K562 (cell line): ENCODE measurements around the gene GLUL. TPM values are rescaled to one million over a fixed set of nuclear protein-coding genes. Genes with fewer than 3 reads are reported as not detected.

Experiments
- ATAC-seq: fragments of 200-7000 bp; cut with Tn5 transposase; 3 replicates; pipeline ENCODE4 v1.9.1; 2020; ENCODE audit warnings: moderate library complexity
- BruUV-seq: library from RNA; stranded (reverse); fragments of 400-500 nt; replicated peaks from 2 replicates; lab custom pipeline; 2021; lab: Mats Ljungman, UMichigan
- CTCF ChIA-PET: fragments of 300-600 bp; formaldehyde crosslinking; extraction: SDS; loops from one replicate; lab custom pipeline; 2021; ENCODE audit warnings: low intra/inter-chr PET ratio; lab: Yijun Ruan, JAX
- POLR2A ChIA-PET: fragments of 300-600, 350-650 bp; sonication (Branson Sonifier 250); formaldehyde crosslinking; extraction: SDS; loops from one replicate; lab custom pipeline; 2021; ENCODE audit warnings: antibody characterized with exemption, inconsistent platforms; lab: Yijun Ruan, JAX
- DNase-seq, 4 experiments: peaks; one replicate each; pipeline versions ENCODE4 v3.0.0 to v3.0.0-alpha.2; 2011 to 2018; ENCODE audit warnings: low spot score in 3 of 4, mixed read lengths in 3 of 4; ENCODE audit errors: extremely low read depth in 1 of 4
- FAIRE-seq: peaks from 2 replicates; lab custom pipeline; 2011; peaks lifted over from hg19 to GRCh38; lab: Jason Lieb, UNC
- H2AFZ ChIP-seq: 2 replicates; pipeline ENCODE4 v1.6.0; 2011; ENCODE audit warnings: low read depth, low read length, control low read depth, inconsistent platforms
- H3K27ac ChIP-seq: fragments of 200-600 bp; 3 replicates; pipeline ENCODE4 v1.8.0; 2011; ENCODE audit warnings: low read depth, mild to moderate bottlenecking, control low read depth, inconsistent platforms, low read length, moderate library complexity, mixed read lengths; ENCODE audit errors: extremely low read depth
- H3K27me3 ChIP-seq, 2 experiments: fragments of 300-600 bp in 1 of 2; 2 replicates in 1 of 2; 3 replicates in 1 of 2; pipeline versions ENCODE4 v1.6.0 to v1.8.0; 2011; ENCODE audit warnings: inconsistent platforms in 2 of 2, low read length in 2 of 2, mild to moderate bottlenecking in 1 of 2, mixed read lengths in 1 of 2, moderate library complexity in 1 of 2; ENCODE audit not compliant: control insufficient read depth in 2 of 2, insufficient read depth in 2 of 2
- H3K36me3 ChIP-seq: fragments of 300-600 bp; 3 replicates; pipeline ENCODE4 v1.8.0; 2011; ENCODE audit warnings: mild to moderate bottlenecking, low read length, inconsistent platforms; ENCODE audit not compliant: control insufficient read depth, insufficient read depth
- H3K4me1 ChIP-seq, 2 experiments: fragments of 200-600 bp in 1 of 2; replicated peaks in 1 of 2; 2 replicates in 1 of 2; 3 replicates in 1 of 2; pipeline versions ENCODE4 v1.5.1 to v1.8.0; 2011; ENCODE audit warnings: inconsistent platforms in 2 of 2, low read length in 2 of 2, mild to moderate bottlenecking in 1 of 2, mixed read lengths in 1 of 2, moderate library complexity in 1 of 2; ENCODE audit not compliant: control insufficient read depth in 2 of 2, insufficient read depth in 2 of 2
- H3K4me2 ChIP-seq: 2 replicates; pipeline ENCODE4 v1.6.1; 2011; ENCODE audit warnings: low read length, control low read depth, inconsistent platforms, mixed read lengths; ENCODE audit not compliant: insufficient read depth
- H3K4me3 ChIP-seq: fragments of 200-600 bp; sonication (generic), shearing (Covaris generic); 2 replicates; pipeline ENCODE4 v1.5.1; 2016; ENCODE audit warnings: control low read depth, inconsistent platforms
- H3K79me2 ChIP-seq: fragments of 200-600 bp; 3 replicates; pipeline ENCODE4 v1.8.0; 2011; ENCODE audit warnings: low read length, inconsistent platforms; ENCODE audit not compliant: control insufficient read depth, insufficient read depth
- H3K9ac ChIP-seq, 2 experiments: 2 replicates each; pipeline versions ENCODE4 v1.6.0 to v1.6.1; 2011; ENCODE audit warnings: low read depth in 2 of 2, low read length in 2 of 2, control low read depth in 1 of 2, inconsistent platforms in 1 of 2, mild to moderate bottlenecking in 1 of 2, mixed read lengths in 1 of 2; ENCODE audit not compliant: insufficient read depth in 1 of 2
- H3K9me1 ChIP-seq: one replicate; pipeline ENCODE4 v1.6.0; 2011; ENCODE audit warnings: inconsistent platforms, mild to moderate bottlenecking, low read length, moderate library complexity; ENCODE audit not compliant: control insufficient read depth, insufficient read depth
- H3K9me3 ChIP-seq: replicated peaks from 2 replicates; pipeline ENCODE4 v1.5.1; 2011; ENCODE audit warnings: low read depth, low read length, inconsistent platforms; ENCODE audit not compliant: control insufficient read depth, insufficient read depth
- H4K20me1 ChIP-seq: replicated peaks from 2 replicates; pipeline ENCODE4 v1.6.1; 2011; ENCODE audit warnings: low read length, inconsistent platforms, mixed read lengths; ENCODE audit not compliant: control insufficient read depth, insufficient read depth
- ARHGAP35 ChIP-seq: fragments of 450-650 bp; IDR thresholded peaks from 2 replicates; pipeline ENCODE4 v1.6.1; 2018; ENCODE audit not compliant: partially characterized antibody
- ARID1B ChIP-seq: fragments of 450-650 bp; IDR thresholded peaks from 2 replicates; pipeline ENCODE4 v1.6.1; 2016; ENCODE audit warnings: antibody characterized with exemption, mild to moderate bottlenecking, inconsistent platforms
- BMI1 ChIP-seq: fragments of 150-350 bp; IDR thresholded peaks from 2 replicates; pipeline ENCODE4 v1.6.1; 2014; ENCODE audit warnings: low read length
- CREM ChIP-seq: IDR thresholded peaks from 2 replicates; pipeline ENCODE4 v1.6.1; 2014; ENCODE audit warnings: antibody characterized with exemption, low read depth
- FOXA1 ChIP-seq: fragments of 450-650 bp; IDR thresholded peaks from 2 replicates; pipeline ENCODE4 v1.6.1; 2016; ENCODE audit warnings: mild to moderate bottlenecking, borderline replicate concordance
- HDAC1 ChIP-seq, 2 experiments: fragments of 450-650 bp; IDR thresholded peaks; 2 replicates each; pipeline ENCODE4 v1.6.1; 2016 to 2017; ENCODE audit warnings: inconsistent platforms in 1 of 2, mild to moderate bottlenecking in 1 of 2, moderate library complexity in 1 of 2
- HMBOX1 ChIP-seq: sonication (generic); IDR thresholded peaks from 2 replicates; pipeline ENCODE4 v1.6.1; 2016
- JUND ChIP-seq, 2 experiments: IDR thresholded peaks; 2 replicates in 1 of 2; 3 replicates in 1 of 2; pipeline ENCODE4 v1.6.1; 2011; ENCODE audit warnings: borderline replicate concordance in 2 of 2, low read depth in 2 of 2, low read length in 2 of 2, improper control_type of control experiment in 1 of 2, missing biosample characterization in 1 of 2, missing genetic modification characterization in 1 of 2, missing genetic modification reagents in 1 of 2
- MAFG ChIP-seq: fragments of 450-650 bp; conservative IDR thresholded peaks from 2 replicates; pipeline ENCODE4 v1.6.1; 2016; ENCODE audit warnings: missing genetic modification characterization, missing compliant biosample characterization
- NFE2 ChIP-seq: IDR thresholded peaks from 2 replicates; pipeline ENCODE4 v1.6.1; 2014; ENCODE audit warnings: antibody characterized with exemption, low read depth
- PKNOX1 ChIP-seq: fragments of 450-650 bp; IDR thresholded peaks from 2 replicates; pipeline ENCODE4 v1.6.1; 2016
- RCOR1 ChIP-seq, 2 experiments: IDR thresholded peaks; 2 replicates each; pipeline ENCODE4 v1.6.1; 2012; ENCODE audit warnings: low read depth in 2 of 2, low read length in 2 of 2, borderline replicate concordance in 1 of 2, improper control_type of control experiment in 1 of 2
- TFE3 ChIP-seq: fragments of 450-650 bp; formaldehyde crosslinking; IDR thresholded peaks from 2 replicates; pipeline ENCODE4 v1.4.0; 2020; ENCODE audit warnings: mild to moderate bottlenecking, mixed read lengths
- ZBTB33 ChIP-seq: sonication (generic); formaldehyde crosslinking; IDR thresholded peaks from 2 replicates; pipeline ENCODE4 v1.8.1; 2023; ENCODE audit warnings: mild to moderate bottlenecking, missing genetic modification reagents
- ZKSCAN1 ChIP-seq: fragments of 150-350 bp; IDR thresholded peaks from 2 replicates; pipeline ENCODE4 v1.6.1; 2016; ENCODE audit warnings: low read depth, low read length
- ZNF507 ChIP-seq: conservative IDR thresholded peaks from 2 replicates; pipeline ENCODE4 v1.6.1; 2017; ENCODE audit warnings: missing genetic modification characterization, missing compliant biosample characterization
- WGBS: fragments of 100-300 bp; shearing (Covaris generic); methylation state at CpG from one replicate; pipeline ENCODE4 v1.1.6; 2016; ENCODE audit warnings: low coverage, mixed read lengths; ENCODE audit not compliant: insufficient coverage; ENCODE audit errors: missing lambda C conversion rate; 5-methylcytosine and 5-hydroxymethylcytosine counted together
- in situ Hi-C: fragments of 300-500 bp; cut with MboI; formaldehyde crosslinking; loops from 4 replicates; pipeline ENCODE4 v1.15.0; 2018; ENCODE audit warnings: inconsistent platforms, mixed read lengths
- intact Hi-C: fragments of 100-400 bp; cut with micrococcal nuclease; formaldehyde crosslinking; loops from 2 replicates; pipeline ENCODE4 v1.14.2; 2022
- polyA plus RNA-seq, 8 experiments: library from polyadenylated mRNA; depleted of rRNA in 4 of 8; stranded (reverse) in 5 of 8; unstranded in 3 of 8; fragments of >200 nt; fragmentation: Nextera tagmentation in 2 of 8; fragmentation: Illumina TruSeq in 1 of 8; extraction: Ambion mirVana in 2 of 8; extraction: Trizol in 1 of 8; gene quantifications; 2 replicates each; pipeline versions ENCODE4 v1.2.1 to v1.2.3, GENCODE V29; 2011 to 2014; ENCODE audit warnings: inconsistent platforms in 1 of 8, missing spikeins in 1 of 8
- total RNA-seq, 7 experiments: library from RNA; depleted of rRNA in 6 of 7; stranded (reverse); fragments of >200 nt in 6 of 7; fragmentation: Illumina TruSeq in 2 of 7; extraction: Trizol in 2 of 7; gene quantifications; 2 replicates each; pipeline versions ENCODE4 v1.2.1 to v1.2.3, GENCODE V29; 2011 to 2021; ENCODE audit warnings: low replicate concordance in 1 of 7

GLUL gene
- total and polyA plus RNA-seq, 9 of the 15 experiments (the other 6 are each of a cell fraction or from before 2014, with no cell fraction given) = 1,088 to 4,222 (median 1,338) TPM

- no peak for FAIRE-seq
- no peak for TF ChIP-seq ZNF507
- TF ChIP-seq HDAC1 (IDR thresholded peaks at IDR 0.05) = peak in 1 of 2 experiments; percentile 21; a peak in 1 of 4 replicates
- peak in 1 of 2 experiments; percentile 57; a peak in 1 of 4 replicates for TF ChIP-seq RCOR1 (IDR thresholded peaks at IDR 0.05; ENCODE audit: borderline replicate concordance in 1 of 2, low read depth in 2 of 2, low read length in 2 of 2)
- TF ChIP-seq PKNOX1 = no peak
- no peak for TF ChIP-seq BMI1
- no peak for TF ChIP-seq TFE3 (CRISPR knock-in tag)
- TF ChIP-seq ARID1B = peak; percentile 40
- TF ChIP-seq ARHGAP35 = no peak
- TF ChIP-seq FOXA1 = no peak
- peak; percentile 39 for TF ChIP-seq MAFG (tag)
- TF ChIP-seq NFE2 = peak; percentile 59; the same call in 1 of the 2 replicates
- TF ChIP-seq ZBTB33 (CRISPR knock-in tag) = 0 out of 2 replicates have a peak, but pooled peaks have one; percentile 18
- no peak for TF ChIP-seq JUND (IDR thresholded peaks at IDR 0.05; ENCODE audit: borderline replicate concordance, low read depth, low read length)
- 0 out of 3 replicates have a peak, but pooled peaks have one; percentile 18 for TF ChIP-seq JUND (tag; IDR thresholded peaks at IDR 0.05; ENCODE audit: borderline replicate concordance, low read depth, low read length)
- 0 out of 2 replicates have a peak, but pooled peaks have one; percentile 29 for TF ChIP-seq CREM
- no peak for TF ChIP-seq ZKSCAN1
- TF ChIP-seq HMBOX1 = no peak
These were observed 59.1 kb downstream of the GLUL start for GRCh38 chr1:182332261-182333060.

More at GRCh38 chr1:182332261-182333060, 59.1 kb downstream of the GLUL start:
- H3K9me1 ChIP-seq = no peaks in the 10 kb centered on the region
- peak overlapping the region; percentile 27; the same call in 1 of the 3 replicates for H3K27ac ChIP-seq
- H3K4me3 ChIP-seq = no peak overlapping the region
- CTCF ChIA-PET = no interaction called here
- BruUV-seq = no TSS peak
- H3K79me2 ChIP-seq = no peaks in the 10 kb centered on the region
- POLR2A ChIA-PET = interaction anchor here (0.6 to 2.7 kb wide), 8 partner anchors 11 to 77 kb away, joined by 3 to 16 read pairs (median 4); partner anchors contain the start of gene GLUL
- intact Hi-C loops = no loop called here
- 50% methylated on average over 13 of the region's 13 CpGs for WGBS
- H3K36me3 ChIP-seq = no peaks in the 10 kb centered on the region
- H3K4me2 ChIP-seq = peak overlapping the region; percentile 21; the same call in 1 of the 2 replicates
- no peaks in the 10 kb centered on the region for H3K27me3 ChIP-seq
- DNase-seq (peak; percentile 39 to 53 (median 50)), ATAC-seq (peak; percentile 41)
- peak overlapping the region; percentile 88 for H2AFZ ChIP-seq
- H4K20me1 ChIP-seq = no peaks in the 10 kb centered on the region
- H3K4me1 ChIP-seq = peaks cover 27 to 55% of the 10 kb centered on the region in 2 experiments
- peak overlapping the region; percentile 10 to 28; a peak in 2 of 4 replicates for H3K9ac ChIP-seq
- no peaks in the 10 kb centered on the region for H3K9me3 ChIP-seq
- in situ Hi-C loops = no loop called here
